ENCODE data around the gene SPEF2. TPM values are rescaled to one million over a fixed set of nuclear protein-coding genes. Genes with fewer than 3 reads are reported as not detected.

Gene SPEF2
- total and polyA plus RNA-seq, 3 experiments from 2014 or later = 5.3 to 6.8 (median 5.5) TPM

DNA sequence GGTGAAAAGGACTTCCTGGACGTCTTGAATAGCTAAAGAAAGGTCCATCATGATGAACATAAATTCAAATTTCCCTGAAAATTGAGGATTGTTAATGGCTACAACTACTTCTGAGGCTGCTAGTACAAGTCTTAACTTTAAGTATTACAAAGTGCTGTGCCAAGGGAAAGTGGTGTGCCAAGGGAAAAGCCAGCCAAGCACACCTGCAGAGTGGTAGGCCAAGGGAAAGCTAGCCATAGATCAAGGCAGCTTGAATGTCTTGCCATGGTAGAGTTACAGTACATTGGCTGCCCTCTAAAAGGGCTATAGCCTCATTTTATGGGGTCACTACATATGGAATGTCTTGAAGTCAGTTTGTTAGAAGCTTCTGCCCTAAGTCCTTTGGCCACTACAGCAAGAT lies 64.2 kb downstream of the SPEF2 start:
- Histone ChIP-seq H3K4me1 (ENCODE audit: insufficient read depth, low read length) (no peaks in the 10 kb centered on the region), H3K36me3 (ENCODE audit: insufficient read depth, low read length) (no peaks in the 10 kb centered on the region), H3K9me3 (ENCODE audit: low read length) (no peaks in the 10 kb centered on the region), H3K27me3 (ENCODE audit: insufficient read depth, low read length, poor library complexity, severe bottlenecking) (no peaks in the 10 kb centered on the region), H3K27ac (ENCODE audit: low read depth, low read length) (no peak overlapping the region), H3K4me3 (ENCODE audit: low read length) (no peak overlapping the region)
- ChIA-PET POLR2A (no interaction called here), CTCF (no interaction called here)
- no peak for DNase-seq
- Mint-ChIP-seq H3K9me3 (no peaks in the 10 kb centered on the region), H3K27me3 (peaks cover 0 to 2% of the 10 kb centered on the region in 2 donors), H3K4me1 (peaks cover 5 to 16% (median 11%) of the 10 kb centered on the region in 3 donors), H3K27ac (no peak overlapping the region), H3K4me3 (no peak overlapping the region), H3K36me3 (peaks cover 0 to 8% (median 0%) of the 10 kb centered on the region in 3 donors)

DNA sequence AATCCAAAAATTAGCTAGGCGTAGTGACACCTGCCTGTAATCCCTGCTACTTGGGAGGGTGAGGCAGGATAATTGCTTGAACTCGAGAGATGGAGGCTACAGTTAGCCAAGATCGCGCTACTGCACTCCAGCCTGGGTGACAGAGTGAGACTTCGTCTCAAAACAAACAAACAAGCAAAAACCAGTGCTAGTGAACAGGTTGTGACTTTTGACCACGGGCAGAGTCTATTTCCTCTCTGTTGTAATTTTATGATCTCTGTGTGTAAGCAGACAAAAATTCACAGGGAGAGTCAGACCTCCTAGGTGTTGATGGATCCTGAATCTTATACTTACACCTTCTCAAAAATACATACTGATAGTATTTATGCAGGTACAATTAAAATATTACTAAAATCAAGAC lies 65.8 kb downstream of the SPEF2 start:
- POLR2A ChIA-PET = no interaction called here
- Histone ChIP-seq H3K4me3 (ENCODE audit: low read length) (no peak overlapping the region), H3K27me3 (ENCODE audit: insufficient read depth, low read length, poor library complexity, severe bottlenecking) (no peaks in the 10 kb centered on the region), H3K4me1 (ENCODE audit: insufficient read depth, low read length) (no peaks in the 10 kb centered on the region), H3K27ac (ENCODE audit: low read depth, low read length) (no peak overlapping the region), H3K9me3 (ENCODE audit: low read length) (no peaks in the 10 kb centered on the region), H3K36me3 (ENCODE audit: insufficient read depth, low read length) (no peaks in the 10 kb centered on the region)
- Mint-ChIP-seq H3K27ac (no peak overlapping the region), H3K27me3 (no peaks in the 10 kb centered on the region), H3K36me3 (peaks cover 0 to 8% (median 0%) of the 10 kb centered on the region in 3 donors), H3K9me3 (no peaks in the 10 kb centered on the region), H3K4me1 (peaks cover 5 to 14% (median 11%) of the 10 kb centered on the region in 3 donors), H3K4me3 (no peak overlapping the region)
- CTCF ChIA-PET = interaction anchor here (1.4 kb wide), 1 partner anchor 242 kb away, joined by 4 read pairs; no protein-coding TSS in a partner anchor
- DNase-seq = no peak

GRCh38 chr5:35685161-35685560 lies 67.5 kb downstream of the SPEF2 start:
- Histone ChIP-seq H3K4me1 (ENCODE audit: insufficient read depth, low read length) (no peaks in the 10 kb centered on the region), H3K27ac (ENCODE audit: low read depth, low read length) (no peak overlapping the region), H3K36me3 (ENCODE audit: insufficient read depth, low read length) (no peaks in the 10 kb centered on the region), H3K4me3 (ENCODE audit: low read length) (no peak overlapping the region), H3K9me3 (ENCODE audit: low read length) (no peaks in the 10 kb centered on the region), H3K27me3 (ENCODE audit: insufficient read depth, low read length, poor library complexity, severe bottlenecking) (no peaks in the 10 kb centered on the region)
- H3K4me3 Mint-ChIP-seq = no peak overlapping the region
- no peaks in the 10 kb centered on the region for H3K9me3 Mint-ChIP-seq
- no peak overlapping the region for H3K27ac Mint-ChIP-seq
- no peaks in the 10 kb centered on the region for H3K27me3 Mint-ChIP-seq
- no peaks in the 10 kb centered on the region for H3K4me1 Mint-ChIP-seq
- ChIA-PET CTCF (no interaction called here), POLR2A (no interaction called here)
- no peak for DNase-seq
- peaks cover 0 to 8% (median 0%) of the 10 kb centered on the region in 3 donors for H3K36me3 Mint-ChIP-seq

- Mint-ChIP-seq H3K27ac (no peak overlapping the region), H3K4me1 (no peaks in the 10 kb centered on the region), H3K27me3 (no peaks in the 10 kb centered on the region), H3K9me3 (no peaks in the 10 kb centered on the region), H3K36me3 (peaks cover 4 to 10% (median 9%) of the 10 kb centered on the region in 3 donors), H3K4me3 (no peak overlapping the region)
- ChIA-PET CTCF (no interaction called here), POLR2A (no interaction called here)
- Histone ChIP-seq H3K36me3 (ENCODE audit: insufficient read depth, low read length) (no peaks in the 10 kb centered on the region), H3K4me3 (ENCODE audit: low read length) (no peak overlapping the region), H3K4me1 (ENCODE audit: insufficient read depth, low read length) (no peaks in the 10 kb centered on the region), H3K9me3 (ENCODE audit: low read length) (no peaks in the 10 kb centered on the region), H3K27ac (ENCODE audit: low read depth, low read length) (no peak overlapping the region), H3K27me3 (ENCODE audit: insufficient read depth, low read length, poor library complexity, severe bottlenecking) (no peaks in the 10 kb centered on the region)
- DNase-seq = no peak
Observed at GRCh38 chr5:35687961-35688360, 70.3 kb downstream of the SPEF2 start.

DNA sequence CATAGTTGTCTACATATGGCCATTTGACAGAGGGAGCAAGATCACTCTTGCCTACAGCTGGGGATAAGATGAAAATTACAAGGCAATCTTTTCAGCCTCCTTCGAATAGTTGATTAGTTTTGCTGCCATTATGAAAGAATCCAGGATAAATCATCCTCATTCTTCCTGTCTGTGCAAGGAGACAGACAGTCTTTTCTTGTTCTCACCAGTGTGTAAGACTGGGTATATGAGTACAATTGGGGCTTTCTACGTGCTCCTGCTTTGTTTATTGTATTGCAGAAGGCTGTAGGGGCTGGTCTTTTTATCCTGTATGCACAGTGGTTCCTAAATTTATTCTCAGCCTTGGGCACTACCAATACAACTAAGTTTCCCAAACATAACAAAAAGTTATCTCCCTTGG lies 76.8 kb downstream of the SPEF2 start:
- Mint-ChIP-seq H3K9me3 (no peaks in the 10 kb centered on the region), H3K27me3 (no peaks in the 10 kb centered on the region), H3K4me3 (no peak overlapping the region), H3K36me3 (peaks cover 23 to 34% (median 26%) of the 10 kb centered on the region in 3 donors), H3K27ac (peak overlapping the region in 1 of 8 donors; percentile 3), H3K4me1 (no peaks in the 10 kb centered on the region)
- no peak for DNase-seq
- no peaks in the 10 kb centered on the region for H3K36me3 ChIP-seq (ENCODE audit: insufficient read depth, low read length)
- no peak overlapping the region for H3K27ac ChIP-seq (ENCODE audit: low read depth, low read length)
- ChIA-PET CTCF (no interaction called here), POLR2A (no interaction called here)
- no peaks in the 10 kb centered on the region for H3K27me3 ChIP-seq (ENCODE audit: insufficient read depth, low read length, poor library complexity, severe bottlenecking)
- no peak overlapping the region for H3K4me3 ChIP-seq (ENCODE audit: low read length)
- H3K9me3 ChIP-seq (ENCODE audit: low read length) = no peaks in the 10 kb centered on the region
- H3K4me1 ChIP-seq (ENCODE audit: insufficient read depth, low read length) = no peaks in the 10 kb centered on the region

GRCh38 chr5:35698047-35698808 lies 80.6 kb downstream of the SPEF2 start:
- Mint-ChIP-seq H3K27me3 (peaks cover 0 to 1% of the 10 kb centered on the region in 2 donors), H3K27ac (peak overlapping the region in 1 of 8 donors; percentile 44), H3K4me1 (no peaks in the 10 kb centered on the region), H3K36me3 (peaks cover 26 to 32% (median 28%) of the 10 kb centered on the region in 3 donors), H3K4me3 (no peak overlapping the region), H3K9me3 (no peaks in the 10 kb centered on the region)
- no peaks in the 10 kb centered on the region for H3K27me3 ChIP-seq (ENCODE audit: insufficient read depth, low read length, poor library complexity, severe bottlenecking)
- CTCF ChIA-PET = no interaction called here
- no peaks in the 10 kb centered on the region for H3K36me3 ChIP-seq (ENCODE audit: insufficient read depth, low read length)
- no peaks in the 10 kb centered on the region for H3K9me3 ChIP-seq (ENCODE audit: low read length)
- DNase-seq = no peak
- no peak overlapping the region for H3K27ac ChIP-seq (ENCODE audit: low read depth, low read length)
- H3K4me1 ChIP-seq (ENCODE audit: insufficient read depth, low read length) = no peaks in the 10 kb centered on the region
- POLR2A ChIA-PET = no interaction called here
- no peak overlapping the region for H3K4me3 ChIP-seq (ENCODE audit: low read length)

GRCh38 chr5:35707659-35708058 lies 90.0 kb downstream of the SPEF2 start:
- no peaks in the 10 kb centered on the region for H3K36me3 ChIP-seq (ENCODE audit: insufficient read depth, low read length)
- Mint-ChIP-seq H3K4me3 (no peak overlapping the region), H3K27me3 (no peaks in the 10 kb centered on the region), H3K4me1 (peaks cover 7 to 11% (median 9%) of the 10 kb centered on the region in 3 donors), H3K27ac (peak overlapping the region in 2 of 8 donors; percentile 18 to 56), H3K36me3 (peaks cover 6% of the 10 kb centered on the region in 3 donors), H3K9me3 (no peaks in the 10 kb centered on the region)
- ChIA-PET CTCF (interaction anchor here (1.4 kb wide), 1 partner anchor 219 kb away, joined by 3 read pairs; no protein-coding TSS in a partner anchor), POLR2A (no interaction called here)
- no peaks in the 10 kb centered on the region for H3K27me3 ChIP-seq (ENCODE audit: insufficient read depth, low read length, poor library complexity, severe bottlenecking)
- H3K27ac ChIP-seq (ENCODE audit: low read depth, low read length) = no peak overlapping the region
- H3K4me1 ChIP-seq (ENCODE audit: insufficient read depth, low read length) = no peaks in the 10 kb centered on the region
- H3K9me3 ChIP-seq (ENCODE audit: low read length) = no peaks in the 10 kb centered on the region
- DNase-seq = peak in 1 of 5 donors; percentile 13
- H3K4me3 ChIP-seq (ENCODE audit: low read length) = no peak overlapping the region

- CTCF ChIA-PET = interaction anchor here (1.1 kb wide), 1 partner anchor 19 kb away, joined by 3 read pairs; no protein-coding TSS in a partner anchor
- no peak for DNase-seq
- peaks cover 7 to 11% (median 9%) of the 10 kb centered on the region in 3 donors for H3K4me1 Mint-ChIP-seq
Observed at GRCh38 chr5:35709688-35710087, 92.0 kb downstream of the SPEF2 start.

More at GRCh38 chr5:35709688-35710087, 92.0 kb downstream of the SPEF2 start:
- no peak overlapping the region for H3K27ac Mint-ChIP-seq
- Histone ChIP-seq H3K36me3 (ENCODE audit: insufficient read depth, low read length) (no peaks in the 10 kb centered on the region), H3K27ac (ENCODE audit: low read depth, low read length) (no peak overlapping the region), H3K4me1 (ENCODE audit: insufficient read depth, low read length) (no peaks in the 10 kb centered on the region), H3K4me3 (ENCODE audit: low read length) (no peak overlapping the region), H3K9me3 (ENCODE audit: low read length) (no peaks in the 10 kb centered on the region), H3K27me3 (ENCODE audit: insufficient read depth, low read length, poor library complexity, severe bottlenecking) (no peaks in the 10 kb centered on the region)
- no peaks in the 10 kb centered on the region for H3K9me3 Mint-ChIP-seq
- POLR2A ChIA-PET = no interaction called here
- no peak overlapping the region for H3K4me3 Mint-ChIP-seq
- H3K36me3 Mint-ChIP-seq = peaks cover 6% of the 10 kb centered on the region in 3 donors
- no peaks in the 10 kb centered on the region for H3K27me3 Mint-ChIP-seq
